AG09309 (cell line): ENCODE results near the gene GRM5.

Source experiments
- DNase-seq: peaks from one replicate; pipeline ENCODE4 v3.0.0-alpha.2; 2010; ENCODE audit warnings: low read depth
- H3K4me3 ChIP-seq: 2 replicates; pipeline ENCODE4 v1.5.1; 2011; ENCODE audit warnings: mild to moderate bottlenecking, low read depth, low read length, moderate library complexity; ENCODE audit not compliant: control insufficient read depth
- CTCF ChIP-seq: IDR thresholded peaks from 2 replicates; pipeline ENCODE4 v1.5.1; 2011; ENCODE audit warnings: mild to moderate bottlenecking, low read depth, low read length, inconsistent platforms; ENCODE audit not compliant: insufficient read depth, control insufficient read depth; ENCODE audit errors: missing control alignments

GRM5 gene

GRCh38 chr11:88590361-88590760, 475.4 kb downstream of the GRM5 start:
- no peak for TF ChIP-seq CTCF
- no peak overlapping the region for H3K4me3 ChIP-seq
- no peak for DNase-seq

DNA sequence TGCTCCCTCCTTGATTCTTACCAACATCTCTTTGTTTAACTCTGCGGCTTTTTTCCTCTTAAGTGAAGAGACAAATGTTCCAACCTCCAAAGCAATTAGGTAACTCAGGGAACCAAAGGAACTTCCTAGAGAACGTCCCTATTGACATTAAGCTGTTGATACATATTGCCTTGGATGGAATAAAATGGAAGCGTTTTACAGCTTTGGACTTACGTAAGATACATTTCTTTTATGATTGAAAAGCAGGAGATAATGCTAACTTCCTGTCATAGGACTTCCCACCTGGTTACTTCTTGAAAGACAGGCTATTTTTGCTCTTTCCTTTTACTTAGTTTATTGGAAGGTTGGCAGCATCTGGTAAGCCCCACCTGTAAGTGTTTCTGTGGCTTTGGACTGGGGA, 482.5 kb downstream of the GRM5 start:
- no peak for DNase-seq
- no peak overlapping the region for H3K4me3 ChIP-seq

DNA sequence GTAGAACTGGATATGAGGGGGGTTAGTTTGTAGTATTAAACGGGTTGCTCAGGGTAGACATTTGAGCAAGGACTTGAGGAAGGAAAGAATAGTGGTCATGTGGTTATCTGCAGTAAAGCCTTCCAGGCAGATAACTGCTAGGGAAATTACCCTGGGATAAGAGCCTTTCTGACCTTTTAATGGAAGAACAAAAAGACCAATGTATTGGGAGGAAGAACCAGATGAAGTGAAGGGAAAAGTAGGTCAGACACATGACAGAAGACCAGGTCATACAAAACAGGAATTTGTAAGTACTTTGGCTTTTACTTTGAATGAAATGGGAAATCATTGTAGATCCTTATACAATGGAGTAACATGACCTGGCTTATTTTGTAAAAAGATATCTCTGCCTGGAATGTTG, 486.3 kb downstream of the GRM5 start:
- no peak for TF ChIP-seq CTCF
- no peak for DNase-seq
- H3K4me3 ChIP-seq: no peak overlapping the region

More for the DNA sequence above, 482.5 kb downstream of the GRM5 start:
- no peak for TF ChIP-seq CTCF

DNA sequence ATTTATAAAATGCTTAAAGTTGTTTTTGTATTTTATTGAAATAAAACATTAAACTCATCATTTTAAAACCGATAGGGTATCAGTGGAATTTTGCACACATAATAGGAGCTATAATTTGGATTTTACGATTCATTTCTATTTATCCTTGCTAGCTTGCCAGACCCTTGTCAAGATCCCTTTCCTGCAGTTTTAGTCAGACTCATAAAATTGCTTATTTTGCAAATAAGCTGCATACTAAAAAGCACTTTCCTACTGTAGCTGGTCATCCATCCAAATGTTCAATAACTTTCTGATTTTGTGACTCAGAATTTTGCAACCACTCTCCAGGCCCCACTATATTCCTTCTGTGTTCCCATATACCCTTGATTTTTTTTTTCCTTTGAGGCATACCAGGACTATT, 489.0 kb downstream of the GRM5 start:
- TF ChIP-seq CTCF: no peak
- no peak overlapping the region for H3K4me3 ChIP-seq
- DNase-seq: no peak

GRCh38 chr11:88575916-88576315, 489.9 kb downstream of the GRM5 start:
- no peak for TF ChIP-seq CTCF

GRCh38 chr11:88569342-88569741, 496.4 kb downstream of the GRM5 start:
- DNase-seq: no peak
- no peak for TF ChIP-seq CTCF
- H3K4me3 ChIP-seq: no peak overlapping the region

More at GRCh38 chr11:88575916-88576315, 489.9 kb downstream of the GRM5 start:
- no peak for DNase-seq
- H3K4me3 ChIP-seq: no peak overlapping the region

- H3K4me3 ChIP-seq: no peak overlapping the region
- no peak for TF ChIP-seq CTCF
- peak; percentile 84 for DNase-seq
Measured at GRCh38 chr11:88555829-88556202, 510.0 kb downstream of the GRM5 start.
